WTC11 (cell line): ENCODE measurements around the gene ABHD3. TPM values are rescaled to one million over a fixed set of nuclear protein-coding genes. Genes with fewer than 3 reads are reported as not detected.
A peak's percentile ranks its signal among the peaks of the same experiment; 100 is the strongest.

Source experiments
- ATAC-seq: fragments of 200-7000 bp; cut with Tn5 transposase; 2 replicates; pipeline ENCODE4 v1.10.0; 2021; ENCODE audit warnings: mild to moderate bottlenecking, moderate library complexity
- CTCF ChIA-PET: fragments of 300-600 bp; sonication (Branson Sonifier 250); formaldehyde crosslinking; loops from one replicate; lab custom pipeline; 2021; ENCODE audit warnings: antibody characterized with exemption; lab: Charles Lee
- POLR2A ChIA-PET: fragments of 350-600 bp; sonication (Branson Sonifier 250); formaldehyde crosslinking; loops from one replicate; lab custom pipeline; 2021; ENCODE audit warnings: antibody characterized with exemption; lab: Charles Lee
- DNase-seq: peaks from one replicate; pipeline ENCODE4 v3.0.0; 2021; ENCODE audit warnings: low spot score
- H3K27ac Mint-ChIP-seq: 2 replicates; pipeline ENCODE4 v1.8.0; 2021; ENCODE audit warnings: mixed read lengths
- H3K27me3 Mint-ChIP-seq: 2 replicates; pipeline ENCODE4 v1.8.0; 2021; ENCODE audit warnings: low read depth, mild to moderate bottlenecking, moderate library complexity, mixed read lengths
- H3K36me3 Mint-ChIP-seq: 2 replicates; pipeline ENCODE4 v1.8.0; 2021; ENCODE audit warnings: mixed read lengths
- H3K4me1 Mint-ChIP-seq: 2 replicates; pipeline ENCODE4 v1.8.0; 2022; ENCODE audit warnings: mixed read lengths
- H3K4me3 Mint-ChIP-seq: 2 replicates; pipeline ENCODE4 v1.8.0; 2021; ENCODE audit warnings: mild to moderate bottlenecking, moderate library complexity, mixed read lengths
- H3K9me3 Mint-ChIP-seq: 2 replicates; pipeline ENCODE4 v1.8.0; 2021; ENCODE audit warnings: mixed read lengths
- ARID4B ChIP-seq: sonication (generic); formaldehyde crosslinking; IDR thresholded peaks from 2 replicates; pipeline ENCODE4 v1.8.0; 2023; ENCODE audit warnings: missing genetic modification reagents, mild to moderate bottlenecking, borderline replicate concordance
- ATF3 ChIP-seq: sonication (generic); formaldehyde crosslinking; conservative IDR thresholded peaks from 2 replicates; pipeline ENCODE4 v1.8.1; 2022; ENCODE audit warnings: mild to moderate bottlenecking, missing genetic modification reagents
- CREB1 ChIP-seq: sonication (generic); formaldehyde crosslinking; IDR thresholded peaks from 2 replicates; pipeline ENCODE4 v1.8.0; 2023; ENCODE audit warnings: mild to moderate bottlenecking, missing genetic modification reagents
- CTCF ChIP-seq: fragments of 200-600 bp; IDR thresholded peaks from 2 replicates; pipeline ENCODE4 v1.8.0; 2022; ENCODE audit warnings: antibody characterized with exemption
- HMGXB4 ChIP-seq: sonication (generic); formaldehyde crosslinking; IDR thresholded peaks from 2 replicates; pipeline ENCODE4 v1.8.1; 2023; ENCODE audit warnings: mild to moderate bottlenecking, moderate library complexity, missing genetic modification reagents
- MAX ChIP-seq: sonication (generic); formaldehyde crosslinking; IDR thresholded peaks from 2 replicates; pipeline ENCODE4 v1.8.0; 2022; ENCODE audit warnings: mild to moderate bottlenecking, missing genetic modification reagents
- MYBL2 ChIP-seq: sonication (generic); formaldehyde crosslinking; IDR thresholded peaks from 2 replicates; pipeline ENCODE4 v1.8.1; 2023; ENCODE audit warnings: mild to moderate bottlenecking, moderate library complexity, missing genetic modification reagents
- NFE2L1 ChIP-seq: sonication (generic); formaldehyde crosslinking; IDR thresholded peaks from 2 replicates; pipeline ENCODE4 v1.8.1; 2023; ENCODE audit warnings: missing genetic modification reagents
- NFYB ChIP-seq: sonication (generic); formaldehyde crosslinking; conservative IDR thresholded peaks from 2 replicates; pipeline ENCODE4 v1.8.0; 2022; ENCODE audit warnings: low read depth, missing genetic modification reagents
- PRRX2 ChIP-seq: fragments of 250-450 bp; sonication (Bioruptor Pico); IDR thresholded peaks from 2 replicates; pipeline ENCODE4 v1.8.0; 2021; ENCODE audit warnings: mild to moderate bottlenecking
- TEAD1 ChIP-seq: sonication (generic); formaldehyde crosslinking; IDR thresholded peaks from 2 replicates; pipeline ENCODE4 v1.8.0; 2022; ENCODE audit warnings: mild to moderate bottlenecking, missing genetic modification reagents
- USF2 ChIP-seq: sonication (generic); formaldehyde crosslinking; IDR thresholded peaks from 2 replicates; pipeline ENCODE4 v1.8.1; 2023; ENCODE audit warnings: mild to moderate bottlenecking, missing genetic modification reagents, moderate library complexity
- ZBTB21 ChIP-seq: sonication (generic); formaldehyde crosslinking; IDR thresholded peaks from 2 replicates; pipeline ENCODE4 v1.8.1; 2023; ENCODE audit warnings: mild to moderate bottlenecking, missing genetic modification reagents, borderline replicate concordance
- ZNF263 ChIP-seq: sonication (generic); formaldehyde crosslinking; IDR thresholded peaks from 2 replicates; pipeline ENCODE4 v1.8.1; 2022; ENCODE audit warnings: low read depth, mild to moderate bottlenecking, moderate library complexity, missing genetic modification reagents
- ZNF281 ChIP-seq: sonication (generic); formaldehyde crosslinking; IDR thresholded peaks from 2 replicates; pipeline ENCODE4 v1.8.0; 2023; ENCODE audit warnings: mild to moderate bottlenecking, missing genetic modification reagents
- ZNF396 ChIP-seq: fragments of 250-450 bp; sonication (Bioruptor Pico); IDR thresholded peaks from 2 replicates; pipeline ENCODE4 v1.8.0; 2021; ENCODE audit warnings: mild to moderate bottlenecking, moderate library complexity, borderline replicate concordance
- ZNF416 ChIP-seq: fragments of 250-450 bp; sonication (Bioruptor Pico); IDR thresholded peaks from 2 replicates; pipeline ENCODE4 v1.9.0; 2021; ENCODE audit warnings: mild to moderate bottlenecking, inconsistent platforms
- ZNF423 ChIP-seq: fragments of 250-450 bp; sonication (Bioruptor Pico); IDR thresholded peaks from 2 replicates; pipeline ENCODE4 v2.1.2; 2022; ENCODE audit warnings: mild to moderate bottlenecking, moderate library complexity
- total RNA-seq: library from RNA; stranded (reverse); gene quantifications from 3 replicates; pipeline ENCODE4 v1.2.3, GENCODE V29; 2021

Gene ABHD3
- total RNA-seq, 1 experiment from 2014 or later, result 11.1 TPM

GRCh38 chr18:21664069-21664468 lies 40.5 kb downstream of the ABHD3 start:
- Mint-ChIP-seq H3K4me3 (no peak overlapping the region), H3K9me3 (no peaks in the 10 kb centered on the region), H3K36me3 (no peaks in the 10 kb centered on the region), H3K27ac (0 out of 2 replicates have a peak overlapping the region, but pooled peaks have one; percentile 56), H3K4me1 (no peaks in the 10 kb centered on the region), H3K27me3 (no peaks in the 10 kb centered on the region)
- no peak for ATAC-seq
- DNase-seq, result no peak
- POLR2A ChIA-PET, result no interaction called here
- CTCF ChIA-PET, result no interaction called here
- no peak for TF ChIP-seq MYBL2 (CRISPR knock-in tag)
- TF ChIP-seq NFYB (CRISPR knock-in tag), result no peak
- TF ChIP-seq PRRX2 (CRISPR knock-in tag), result no peak
- no peak for TF ChIP-seq USF2
- TF ChIP-seq NFE2L1, result no peak
- no peak for TF ChIP-seq ZNF281 (CRISPR knock-in tag)
- no peak for TF ChIP-seq CTCF
- TF ChIP-seq ZNF396 (CRISPR knock-in tag), result no peak
- TF ChIP-seq ARID4B, result no peak
- no peak for TF ChIP-seq ZNF416 (CRISPR knock-in tag)
- TF ChIP-seq ZBTB21 (CRISPR knock-in tag), result no peak

GRCh38 chr18:21663578-21663977 lies 41.0 kb downstream of the ABHD3 start:
- DNase-seq (no peak), ATAC-seq (no peak)
- POLR2A ChIA-PET, result no interaction called here
- no peaks in the 10 kb centered on the region for H3K27me3 Mint-ChIP-seq
- H3K4me3 Mint-ChIP-seq, result no peak overlapping the region
- 0 out of 2 replicates have a peak overlapping the region, but pooled peaks have one; percentile 25 for H3K27ac Mint-ChIP-seq
- TF ChIP-seq HMGXB4 (CRISPR knock-in tag) (no peak), CREB1 (no peak), TEAD1 (no peak), ATF3 (CRISPR knock-in tag) (no peak), ZNF281 (CRISPR knock-in tag) (no peak), ZNF423 (no peak), ZNF263 (CRISPR knock-in tag) (no peak), MAX (CRISPR knock-in tag) (no peak)
- TF ChIP-seq, all 79 proteins: peak for 0
- H3K4me1 Mint-ChIP-seq, result no peaks in the 10 kb centered on the region
- H3K36me3 Mint-ChIP-seq, result no peaks in the 10 kb centered on the region
- CTCF ChIA-PET, result no interaction called here
- no peaks in the 10 kb centered on the region for H3K9me3 Mint-ChIP-seq
